GM12878 (cell line): ENCODE results near the gene TGFB3.

Experiments
- SREBF2 ChIP-seq: IDR thresholded peaks from 2 replicates; pipeline ENCODE4 v1.6.1; 2012; ENCODE audit warnings: mild to moderate bottlenecking, low read length
- SRF ChIP-seq, 2 experiments: IDR thresholded peaks; 2 replicates each; pipeline ENCODE4 v1.6.1; 2011; ENCODE audit warnings: low read depth in 2 of 2, low read length in 2 of 2, mild to moderate bottlenecking in 1 of 2, moderate library complexity in 1 of 2
- TF ChIP-seq, protein P1 (sequence below), 3 experiments: IDR thresholded peaks in 2 of 3; conservative IDR thresholded peaks in 1 of 3; 2 replicates each; pipeline ENCODE4 v1.5.1; 2011; ENCODE audit warnings: low read depth in 3 of 3, low read length in 3 of 3, mild to moderate bottlenecking in 3 of 3, control low read depth in 2 of 3, moderate library complexity in 2 of 3, inconsistent platforms in 1 of 3, mixed read lengths in 1 of 3; ENCODE audit not compliant: control insufficient read depth in 2 of 3, insufficient read depth in 1 of 3; ENCODE audit errors: extremely low read depth in 1 of 3
- TF ChIP-seq, protein P2 (sequence below): fragments of 450-650 bp; IDR thresholded peaks from 2 replicates; pipeline ENCODE4 v1.6.1; 2017; ENCODE audit warnings: mild to moderate bottlenecking

DNA sequence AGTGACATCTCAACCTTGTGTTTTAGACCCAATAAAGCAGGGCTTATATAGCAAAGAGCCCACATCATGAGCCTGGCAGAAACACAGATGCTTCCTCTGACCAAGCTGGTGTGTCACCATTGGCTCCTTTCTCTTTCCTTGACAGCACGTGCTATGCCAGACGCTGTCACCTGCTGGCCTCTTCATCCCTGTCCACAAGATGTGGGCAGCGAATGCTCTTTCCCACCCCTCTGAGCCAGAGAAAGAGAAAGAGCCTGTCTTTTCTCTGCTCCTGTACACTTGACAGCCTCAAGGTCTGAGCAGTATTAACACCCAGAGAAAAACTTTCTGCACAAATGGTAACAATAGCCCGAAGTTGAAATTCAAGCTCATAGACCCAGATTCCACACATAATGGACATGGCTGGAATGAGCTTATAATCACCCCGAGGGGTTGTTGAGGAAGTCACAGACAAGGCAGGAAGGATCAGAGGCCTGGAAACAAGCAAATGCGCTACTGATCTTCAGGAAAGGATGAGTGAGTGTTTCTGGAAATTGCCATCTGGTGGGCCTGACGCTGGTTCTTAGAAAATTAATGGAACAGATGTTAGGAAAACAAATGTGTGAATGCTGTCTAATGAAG lies 8.9 kb downstream of the TGFB3 start:
- TF ChIP-seq, protein P1, sequence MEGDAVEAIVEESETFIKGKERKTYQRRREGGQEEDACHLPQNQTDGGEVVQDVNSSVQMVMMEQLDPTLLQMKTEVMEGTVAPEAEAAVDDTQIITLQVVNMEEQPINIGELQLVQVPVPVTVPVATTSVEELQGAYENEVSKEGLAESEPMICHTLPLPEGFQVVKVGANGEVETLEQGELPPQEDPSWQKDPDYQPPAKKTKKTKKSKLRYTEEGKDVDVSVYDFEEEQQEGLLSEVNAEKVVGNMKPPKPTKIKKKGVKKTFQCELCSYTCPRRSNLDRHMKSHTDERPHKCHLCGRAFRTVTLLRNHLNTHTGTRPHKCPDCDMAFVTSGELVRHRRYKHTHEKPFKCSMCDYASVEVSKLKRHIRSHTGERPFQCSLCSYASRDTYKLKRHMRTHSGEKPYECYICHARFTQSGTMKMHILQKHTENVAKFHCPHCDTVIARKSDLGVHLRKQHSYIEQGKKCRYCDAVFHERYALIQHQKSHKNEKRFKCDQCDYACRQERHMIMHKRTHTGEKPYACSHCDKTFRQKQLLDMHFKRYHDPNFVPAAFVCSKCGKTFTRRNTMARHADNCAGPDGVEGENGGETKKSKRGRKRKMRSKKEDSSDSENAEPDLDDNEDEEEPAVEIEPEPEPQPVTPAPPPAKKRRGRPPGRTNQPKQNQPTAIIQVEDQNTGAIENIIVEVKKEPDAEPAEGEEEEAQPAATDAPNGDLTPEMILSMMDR (IDR thresholded peaks at IDR 0.05 in 2 of 3, conservative IDR thresholded peaks at IDR 0.05 in 1 of 3; ENCODE audit: control insufficient read depth in 2 of 3, extremely low read depth in 1 of 3, insufficient read depth in 1 of 3, low read depth in 3 of 3, low read length in 3 of 3): no peak
- TF ChIP-seq, protein P2, sequence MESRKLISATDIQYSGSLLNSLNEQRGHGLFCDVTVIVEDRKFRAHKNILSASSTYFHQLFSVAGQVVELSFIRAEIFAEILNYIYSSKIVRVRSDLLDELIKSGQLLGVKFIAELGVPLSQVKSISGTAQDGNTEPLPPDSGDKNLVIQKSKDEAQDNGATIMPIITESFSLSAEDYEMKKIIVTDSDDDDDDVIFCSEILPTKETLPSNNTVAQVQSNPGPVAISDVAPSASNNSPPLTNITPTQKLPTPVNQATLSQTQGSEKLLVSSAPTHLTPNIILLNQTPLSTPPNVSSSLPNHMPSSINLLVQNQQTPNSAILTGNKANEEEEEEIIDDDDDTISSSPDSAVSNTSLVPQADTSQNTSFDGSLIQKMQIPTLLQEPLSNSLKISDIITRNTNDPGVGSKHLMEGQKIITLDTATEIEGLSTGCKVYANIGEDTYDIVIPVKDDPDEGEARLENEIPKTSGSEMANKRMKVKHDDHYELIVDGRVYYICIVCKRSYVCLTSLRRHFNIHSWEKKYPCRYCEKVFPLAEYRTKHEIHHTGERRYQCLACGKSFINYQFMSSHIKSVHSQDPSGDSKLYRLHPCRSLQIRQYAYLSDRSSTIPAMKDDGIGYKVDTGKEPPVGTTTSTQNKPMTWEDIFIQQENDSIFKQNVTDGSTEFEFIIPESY: no peak
- TF ChIP-seq SRF (IDR thresholded peaks at IDR 0.05; ENCODE audit: low read depth in 2 of 2, low read length in 2 of 2) (no peak), SREBF2 (no peak)
